ENCODE measurements around the gene FRMPD2. TPM values are rescaled to one million over a fixed set of nuclear protein-coding genes. Genes with fewer than 3 reads are reported as not detected.
"Not testable (repeated sequence)": the region's sequence is repeated elsewhere in the genome, so short reads cannot be mapped to it uniquely, and the experiment has no call there.

FRMPD2 gene
- polyA plus RNA-seq, 1 of the 3 experiments (the other 2 are of a cell fraction) = 0.02 TPM

GRCh38 chr10:48221814-48222213, 52.7 kb downstream of the FRMPD2 start:
- TF ChIP-seq TAF1 (IDR thresholded peaks at IDR 0.05; ENCODE audit: borderline replicate concordance, low read depth, low read length) (no peak), NRF1 (IDR thresholded peaks at IDR 0.05; ENCODE audit: low read depth, low read length) (no peak), MAX (IDR thresholded peaks at IDR 0.05; ENCODE audit: low read depth) (no peak), SIN3A (IDR thresholded peaks at IDR 0.05; ENCODE audit: borderline replicate concordance, low read depth, low read length) (no peak), GABPA (IDR thresholded peaks at IDR 0.05; ENCODE audit: low read depth) (no peak), USF2 (IDR thresholded peaks at IDR 0.05; ENCODE audit: borderline replicate concordance, low read depth, low read length) (no peak), YY1 (IDR thresholded peaks at IDR 0.05; ENCODE audit: low read depth) (no peak), FOXM1 (IDR thresholded peaks at IDR 0.05; ENCODE audit: low read depth) (no peak)
- Histone ChIP-seq H3K4me1 (ENCODE audit: control insufficient read depth in 1 of 2, insufficient read depth in 2 of 2, low read depth in 1 of 2, low read length in 1 of 2) (no peaks in the 10 kb centered on the region), H3K4me2 (no peak overlapping the region), H3K4me3 (ENCODE audit: low read depth in 2 of 2, low read length in 1 of 2) (no peak overlapping the region), H3K27me3 (ENCODE audit: insufficient read depth) (0 out of 2 replicates have a peak, but pooled peaks cover 6% of the 10 kb centered on the region), H3K9me2 (no peaks in the 10 kb centered on the region), H2AFZ (ENCODE audit: low read depth) (no peak overlapping the region), H3K36me3 (replicated peaks in 1 of 2; ENCODE audit: control insufficient read depth in 1 of 2, insufficient read depth in 2 of 2, low read length in 1 of 2) (no peaks in the 10 kb centered on the region), H3F3A (replicated peaks; ENCODE audit: insufficient read depth) (no peaks in the 10 kb centered on the region), H3K9me3 (no peaks in the 10 kb centered on the region), H4K20me1 (ENCODE audit: insufficient read depth) (no peaks in the 10 kb centered on the region), H3K9ac (no peak overlapping the region), H3K79me2 (ENCODE audit: insufficient read depth) (no peaks in the 10 kb centered on the region), H3K27ac (ENCODE audit: low read depth in 2 of 2, low read length in 1 of 2) (no peak overlapping the region)
- DNase-seq = no peak
- ChIA-PET POLR2A (no interaction called here), CTCF (no interaction called here)

GRCh38 chr10:48221031-48221430, 53.5 kb downstream of the FRMPD2 start:
- DNase-seq; H3K36me3 ChIP-seq (replicated peaks in 1 of 2; ENCODE audit: control insufficient read depth in 1 of 2, insufficient read depth in 2 of 2, low read length in 1 of 2); H3K27ac ChIP-seq (ENCODE audit: low read depth in 2 of 2, low read length in 1 of 2); H3K9me3 ChIP-seq; H3F3A ChIP-seq (replicated peaks; ENCODE audit: insufficient read depth); H3K27me3 ChIP-seq (ENCODE audit: insufficient read depth); H3K4me3 ChIP-seq (ENCODE audit: low read depth in 2 of 2, low read length in 1 of 2); H2AFZ ChIP-seq (ENCODE audit: low read depth); H3K4me2 ChIP-seq; H4K20me1 ChIP-seq (ENCODE audit: insufficient read depth); CTCF ChIA-PET; H3K9me2 ChIP-seq; H3K79me2 ChIP-seq (ENCODE audit: insufficient read depth); H3K4me1 ChIP-seq (ENCODE audit: control insufficient read depth in 1 of 2, insufficient read depth in 2 of 2, low read depth in 1 of 2, low read length in 1 of 2); H3K9ac ChIP-seq: not testable (repeated sequence)
- POLR2A ChIA-PET = interaction anchor here (0.6 kb wide), 1 partner anchor 1671 kb away, joined by 3 read pairs; no protein-coding TSS in a partner anchor
- 60% methylated on average over 3 of the region's 3 CpGs for WGBS (ENCODE audit: low lambda C conversion rate)

GRCh38 chr10:48219194-48219593, 55.3 kb downstream of the FRMPD2 start:
- Histone ChIP-seq H3K9ac (no peak overlapping the region), H3K27ac (ENCODE audit: low read depth in 2 of 2, low read length in 1 of 2) (no peak overlapping the region), H2AFZ (ENCODE audit: low read depth) (no peak overlapping the region), H3K4me2 (no peak overlapping the region), H3K9me3 (no peaks in the 10 kb centered on the region), H3F3A (replicated peaks; ENCODE audit: insufficient read depth) (no peaks in the 10 kb centered on the region), H4K20me1 (ENCODE audit: insufficient read depth) (no peaks in the 10 kb centered on the region), H3K9me2 (no peaks in the 10 kb centered on the region), H3K79me2 (ENCODE audit: insufficient read depth) (no peaks in the 10 kb centered on the region), H3K27me3 (ENCODE audit: insufficient read depth) (0 out of 2 replicates have a peak, but pooled peaks cover 6% of the 10 kb centered on the region), H3K4me3 (ENCODE audit: low read depth in 2 of 2, low read length in 1 of 2) (no peak overlapping the region), H3K36me3 (replicated peaks in 1 of 2; ENCODE audit: control insufficient read depth in 1 of 2, insufficient read depth in 2 of 2, low read length in 1 of 2) (no peaks in the 10 kb centered on the region), H3K4me1 (ENCODE audit: control insufficient read depth in 1 of 2, insufficient read depth in 2 of 2, low read depth in 1 of 2, low read length in 1 of 2) (no peaks in the 10 kb centered on the region)
- ChIA-PET POLR2A (no interaction called here), CTCF (no interaction called here)
- no peak for DNase-seq
- whole genome bisulfite sequencing (ENCODE audit: low lambda C conversion rate) = 0% methylated on average over 1 of the region's 1 CpG
- no peak for TF ChIP-seq CHD2 (IDR thresholded peaks at IDR 0.05; ENCODE audit: low read length, partially characterized antibody)
- no peak for TF ChIP-seq MEF2A (IDR thresholded peaks at IDR 0.05; ENCODE audit: borderline replicate concordance, low read depth)
- TF ChIP-seq EP300 (IDR thresholded peaks at IDR 0.05; ENCODE audit: borderline replicate concordance in 1 of 2, low read depth in 1 of 2, low read length in 1 of 2) = no peak
- TF ChIP-seq SIN3A (IDR thresholded peaks at IDR 0.05; ENCODE audit: borderline replicate concordance, low read depth, low read length) = no peak
- TF ChIP-seq ZBTB33 (IDR thresholded peaks at IDR 0.05; ENCODE audit: borderline replicate concordance, low read depth) = no peak
- no peak for TF ChIP-seq SMC3 (IDR thresholded peaks at IDR 0.05; ENCODE audit: low read depth, low read length)
- TF ChIP-seq GABPA (IDR thresholded peaks at IDR 0.05; ENCODE audit: low read depth) = no peak
- TF ChIP-seq FOXM1 (IDR thresholded peaks at IDR 0.05; ENCODE audit: low read depth) = no peak
- no peak for TF ChIP-seq IRF3 (IDR thresholded peaks at IDR 0.05; ENCODE audit: low read depth, low read length)
- TF ChIP-seq ELF1 (IDR thresholded peaks at IDR 0.05) = no peak
- TF ChIP-seq EZH2phosphoT487 (IDR thresholded peaks at IDR 0.05; ENCODE audit: borderline replicate concordance, low read depth) = no peak
- no peak for TF ChIP-seq RXRA (IDR thresholded peaks at IDR 0.05; ENCODE audit: borderline replicate concordance, low read depth)
